Measurements from ENCODE around the gene KCTD17. TPM values are rescaled to one million over a fixed set of nuclear protein-coding genes. Genes with fewer than 3 reads are reported as not detected.

KCTD17 gene
- total and polyA plus RNA-seq, 2 of the 13 experiments (the other 11 are each of a cell fraction or from before 2014, with no cell fraction given) = 5.3 to 11.7 TPM

GRCh38 chr22:37020192-37020479 is 31.4 kb upstream of the KCTD17 start (continued):
- TF ChIP-seq GPBP1L1 (CRISPR knock-in tag; IDR thresholded peaks at IDR 0.05) = no peak
- no peak for TF ChIP-seq ZMYM4 (CRISPR knock-in tag; IDR thresholded peaks at IDR 0.05)
- 0 out of 2 replicates have a peak, but pooled peaks have one; percentile 12 for TF ChIP-seq ZNF580 (CRISPR knock-in tag; IDR thresholded peaks at IDR 0.05; ENCODE audit: borderline replicate concordance, low read depth)
- no peak for TF ChIP-seq ZNF124 (CRISPR knock-in tag; IDR thresholded peaks at IDR 0.05)
- no peak for TF ChIP-seq ZNF569 (CRISPR knock-in tag; IDR thresholded peaks at IDR 0.05; ENCODE audit: borderline replicate concordance)
- 0 out of 2 replicates have a peak, but pooled peaks have one; percentile 6 for TF ChIP-seq PATZ1 (CRISPR knock-in tag; IDR thresholded peaks at IDR 0.05)
- no peak for TF ChIP-seq RFXANK (CRISPR knock-in tag; IDR thresholded peaks at IDR 0.05)
- TF ChIP-seq LCORL (IDR thresholded peaks at IDR 0.05) = no peak
- TF ChIP-seq LCORL (CRISPR knock-in tag; IDR thresholded peaks at IDR 0.05) = no peak
- no peak for TF ChIP-seq ZNF136 (CRISPR knock-in tag; IDR thresholded peaks at IDR 0.05; ENCODE audit: low read depth)
- TF ChIP-seq DNMT1 (CRISPR knock-in tag; IDR thresholded peaks at IDR 0.05) = no peak
- TF ChIP-seq FOXK2 (IDR thresholded peaks at IDR 0.05) = no peak
- no peak for TF ChIP-seq MTERF4 (CRISPR knock-in tag; IDR thresholded peaks at IDR 0.05)
- no peak for TF ChIP-seq CERS6 (CRISPR knock-in tag; IDR thresholded peaks at IDR 0.05)
- no peak for TF ChIP-seq NR2F1 (CRISPR knock-in tag; IDR thresholded peaks at IDR 0.05)
- no peak for TF ChIP-seq AKAP8 (CRISPR knock-in tag; IDR thresholded peaks at IDR 0.05)
- 0 out of 2 replicates have a peak, but pooled peaks have one; percentile 9 for TF ChIP-seq ZNF441 (CRISPR knock-in tag; IDR thresholded peaks at IDR 0.05; ENCODE audit: borderline replicate concordance)
- no peak; the same call in 1 of the 2 replicates for TF ChIP-seq TFDP2 (CRISPR knock-in tag; IDR thresholded peaks at IDR 0.05)
- no peak for TF ChIP-seq NFRKB (IDR thresholded peaks at IDR 0.05)
- no peak for TF ChIP-seq ZSCAN9 (CRISPR knock-in tag; IDR thresholded peaks at IDR 0.05; ENCODE audit: borderline replicate concordance)
- TF ChIP-seq HDAC1 (CRISPR knock-in tag; IDR thresholded peaks at IDR 0.05) = peak; percentile 18; the same call in 1 of the 2 replicates
- TF ChIP-seq ZNF512 (CRISPR knock-in tag; IDR thresholded peaks at IDR 0.05) = no peak
- no peak for TF ChIP-seq SRSF1 (optimal IDR thresholded peaks at IDR 0.05; ENCODE audit: low read depth, low read length)
